Nephron progenitor cell (in vitro differentiated cells): Measurements from ENCODE around the gene COX4I2.
A peak's percentile ranks its signal among the peaks of the same experiment; 100 is the strongest.

ENCODE experiments used
- DNase-seq: peaks from one replicate; pipeline ENCODE4 v3.0.0; 2021
- H3K27ac Mint-ChIP-seq: 2 replicates; pipeline ENCODE4 v1.8.0; 2021; ENCODE audit warnings: mild to moderate bottlenecking, moderate library complexity, mixed read lengths
- H3K27me3 Mint-ChIP-seq: 2 replicates; pipeline ENCODE4 v1.8.0; 2021; ENCODE audit warnings: mild to moderate bottlenecking, low read depth, mixed read lengths; ENCODE audit not compliant: poor library complexity
- H3K36me3 Mint-ChIP-seq: 2 replicates; pipeline ENCODE4 v1.8.0; 2021; ENCODE audit warnings: low read depth, mixed read lengths
- H3K4me1 Mint-ChIP-seq: 2 replicates; pipeline ENCODE4 v1.8.0; 2021; ENCODE audit warnings: mixed read lengths
- H3K4me3 Mint-ChIP-seq: 2 replicates; pipeline ENCODE4 v1.8.0; 2021; ENCODE audit warnings: mild to moderate bottlenecking, moderate library complexity, mixed read lengths
- H3K9me3 Mint-ChIP-seq: 2 replicates; pipeline ENCODE4 v1.8.0; 2021; ENCODE audit warnings: mild to moderate bottlenecking, moderate library complexity, mixed read lengths
- CTCF ChIP-seq: fragments of 200-600 bp; sonication (generic); IDR thresholded peaks from 2 replicates; pipeline ENCODE4 v1.5.0; 2021; ENCODE audit warnings: antibody characterized with exemption

The COX4I2 gene

GRCh38 chr20:31681128-31681727 lies 43.5 kb downstream of the COX4I2 start:
- no peaks in the 10 kb centered on the region for H3K27me3 Mint-ChIP-seq
- H3K9me3 Mint-ChIP-seq: no peaks in the 10 kb centered on the region
- H3K4me1 Mint-ChIP-seq: peaks cover 66% of the 10 kb centered on the region

GRCh38 chr20:31681769-31682168 lies 44.1 kb downstream of the COX4I2 start:
- Mint-ChIP-seq H3K27me3 (no peaks in the 10 kb centered on the region), H3K4me1 (peaks cover 61% of the 10 kb centered on the region), H3K36me3 (peaks cover 14% of the 10 kb centered on the region), H3K4me3 (no peak overlapping the region), H3K9me3 (no peaks in the 10 kb centered on the region), H3K27ac (peak overlapping the region; percentile 92)
- no peak for TF ChIP-seq CTCF
- no peak for DNase-seq

More at GRCh38 chr20:31681128-31681727, 43.5 kb downstream of the COX4I2 start:
- Mint-ChIP-seq H3K36me3 (peaks cover 9% of the 10 kb centered on the region), H3K27ac (peak overlapping the region; percentile 92), H3K4me3 (no peak overlapping the region)
- no peak for DNase-seq
- TF ChIP-seq CTCF: no peak

- no peak for TF ChIP-seq CTCF
- Mint-ChIP-seq H3K27me3 (no peaks in the 10 kb centered on the region), H3K36me3 (peaks cover 19% of the 10 kb centered on the region), H3K4me1 (peaks cover 58% of the 10 kb centered on the region), H3K27ac (no peak overlapping the region), H3K4me3 (no peak overlapping the region), H3K9me3 (no peaks in the 10 kb centered on the region)
- no peak for DNase-seq
These were observed 44.6 kb downstream of the COX4I2 start for GRCh38 chr20:31682352-31682751.

GRCh38 chr20:31682927-31683326 lies 45.2 kb downstream of the COX4I2 start:
- Mint-ChIP-seq H3K4me1 (peaks cover 53% of the 10 kb centered on the region), H3K36me3 (peaks cover 25% of the 10 kb centered on the region), H3K27ac (peak overlapping the region; percentile 50), H3K4me3 (no peak overlapping the region), H3K27me3 (no peaks in the 10 kb centered on the region), H3K9me3 (no peaks in the 10 kb centered on the region)
- no peak for DNase-seq
- no peak for TF ChIP-seq CTCF

GRCh38 chr20:31684153-31685015 lies 46.7 kb downstream of the COX4I2 start:
- Mint-ChIP-seq H3K4me1 (peaks cover 38% of the 10 kb centered on the region), H3K9me3 (no peaks in the 10 kb centered on the region), H3K4me3 (no peak overlapping the region), H3K36me3 (peaks cover 35% of the 10 kb centered on the region), H3K27me3 (no peaks in the 10 kb centered on the region), H3K27ac (peak overlapping the region; percentile 44)
- DNase-seq: no peak
- no peak for TF ChIP-seq CTCF
